Memory B cell (primary cell): Measurements from ENCODE around the gene PLD6.
"Not testable (repeated sequence)": the region's sequence is repeated elsewhere in the genome, so short reads cannot be mapped to it uniquely, and the experiment has no call there.

Experiments used
- ATAC-seq: fragments of 150-1000 bp; cut with Tn5 transposase; 2 replicates; pipeline ENCODE4 v1.10.0; 2021; ENCODE audit warnings: low read depth, mild to moderate bottlenecking, moderate library complexity
- DNase-seq, 2 donors: peaks; one replicate each; pipeline ENCODE4 v3.0.0; 2022; ENCODE audit warnings: low spot score in 2 of 2
- H3K27ac Mint-ChIP-seq: one replicate; pipeline ENCODE4 v1.8.0; 2022; ENCODE audit warnings: mild to moderate bottlenecking, moderate library complexity, mixed read lengths
- H3K27me3 Mint-ChIP-seq: one replicate; pipeline ENCODE4 v1.8.0; 2022; ENCODE audit warnings: mixed read lengths
- H3K36me3 Mint-ChIP-seq: one replicate; pipeline ENCODE4 v1.8.0; 2022; ENCODE audit warnings: mild to moderate bottlenecking, mixed read lengths
- H3K4me1 Mint-ChIP-seq: one replicate; pipeline ENCODE4 v1.8.0; 2022; ENCODE audit warnings: mixed read lengths
- H3K4me3 Mint-ChIP-seq: one replicate; pipeline ENCODE4 v1.8.0; 2022; ENCODE audit warnings: mild to moderate bottlenecking, moderate library complexity, mixed read lengths
- H3K9me3 Mint-ChIP-seq: one replicate; pipeline ENCODE4 v1.8.0; 2022; ENCODE audit warnings: mixed read lengths

PLD6 gene

GRCh38 chr17:17169396-17169795 is 36.7 kb downstream of the PLD6 start:
- no peak overlapping the region for H3K4me3 Mint-ChIP-seq

GRCh38 chr17:17168401-17168800 is 37.7 kb downstream of the PLD6 start:
- peak overlapping the region; percentile 35 for H3K27ac Mint-ChIP-seq
- no peak for DNase-seq

More at GRCh38 chr17:17169396-17169795, 36.7 kb downstream of the PLD6 start:
- no peak for ATAC-seq
- Mint-ChIP-seq H3K4me1 (peaks cover 5% of the 10 kb centered on the region), H3K27me3 (no peaks in the 10 kb centered on the region), H3K27ac (no peak overlapping the region), H3K9me3 (no peaks in the 10 kb centered on the region), H3K36me3 (peaks cover 27% of the 10 kb centered on the region)
- no peak for DNase-seq

GRCh38 chr17:17167986-17168385 is 38.1 kb downstream of the PLD6 start:
- DNase-seq: no peak
- Mint-ChIP-seq H3K36me3 (peaks cover 36% of the 10 kb centered on the region), H3K4me1 (peaks cover 5% of the 10 kb centered on the region), H3K4me3 (no peak overlapping the region), H3K9me3 (no peaks in the 10 kb centered on the region), H3K27ac (peak overlapping the region; percentile 35), H3K27me3 (no peaks in the 10 kb centered on the region)
- no peak for ATAC-seq

More at GRCh38 chr17:17168401-17168800, 37.7 kb downstream of the PLD6 start:
- Mint-ChIP-seq H3K4me3 (no peak overlapping the region), H3K4me1 (peaks cover 5% of the 10 kb centered on the region), H3K9me3 (no peaks in the 10 kb centered on the region), H3K36me3 (peaks cover 32% of the 10 kb centered on the region), H3K27me3 (no peaks in the 10 kb centered on the region)
- no peak for ATAC-seq

GRCh38 chr17:17167356-17167755 is 38.8 kb downstream of the PLD6 start:
- no peaks in the 10 kb centered on the region for H3K9me3 Mint-ChIP-seq
- peaks cover 35% of the 10 kb centered on the region for H3K36me3 Mint-ChIP-seq
- peaks cover 3% of the 10 kb centered on the region for H3K4me1 Mint-ChIP-seq
- no peak for DNase-seq
- no peak overlapping the region for H3K4me3 Mint-ChIP-seq
- H3K27me3 Mint-ChIP-seq: no peaks in the 10 kb centered on the region
- no peak overlapping the region for H3K27ac Mint-ChIP-seq
- ATAC-seq: no peak

GRCh38 chr17:17166446-17166845 is 39.7 kb downstream of the PLD6 start:
- no peak for DNase-seq
- Mint-ChIP-seq H3K36me3 (peaks cover 36% of the 10 kb centered on the region), H3K4me3 (no peak overlapping the region), H3K27me3 (no peaks in the 10 kb centered on the region), H3K9me3 (no peaks in the 10 kb centered on the region), H3K4me1 (peaks cover 3% of the 10 kb centered on the region), H3K27ac (no peak overlapping the region)
- ATAC-seq: no peak

- H3K4me3 Mint-ChIP-seq: no peak overlapping the region
- ATAC-seq: no peak
These were observed 40.3 kb downstream of the PLD6 start for GRCh38 chr17:17165666-17166308.

GRCh38 chr17:17164676-17165075 is 41.5 kb downstream of the PLD6 start:
- Mint-ChIP-seq H3K4me1 (peaks cover 3% of the 10 kb centered on the region), H3K36me3 (peaks cover 37% of the 10 kb centered on the region), H3K4me3 (no peak overlapping the region), H3K27me3 (no peaks in the 10 kb centered on the region), H3K9me3 (no peaks in the 10 kb centered on the region), H3K27ac (peak overlapping the region; percentile 7)
- ATAC-seq (no peak), DNase-seq (no peak)

More at GRCh38 chr17:17165666-17166308, 40.3 kb downstream of the PLD6 start:
- no peaks in the 10 kb centered on the region for H3K9me3 Mint-ChIP-seq
- peaks cover 3% of the 10 kb centered on the region for H3K4me1 Mint-ChIP-seq
- no peak for DNase-seq
- H3K27me3 Mint-ChIP-seq: no peaks in the 10 kb centered on the region
- peaks cover 36% of the 10 kb centered on the region for H3K36me3 Mint-ChIP-seq
- H3K27ac Mint-ChIP-seq: no peak overlapping the region

- Mint-ChIP-seq H3K36me3 (peaks cover 41% of the 10 kb centered on the region), H3K9me3 (no peaks in the 10 kb centered on the region), H3K4me1 (peaks cover 3% of the 10 kb centered on the region), H3K4me3 (no peak overlapping the region), H3K27me3 (no peaks in the 10 kb centered on the region), H3K27ac (no peak overlapping the region)
- ATAC-seq (no peak), DNase-seq (no peak)
These were observed 42.0 kb downstream of the PLD6 start for GRCh38 chr17:17164156-17164555.

- no peak overlapping the region for H3K27ac Mint-ChIP-seq
- H3K9me3 Mint-ChIP-seq: no peaks in the 10 kb centered on the region
- DNase-seq: no peak
- no peaks in the 10 kb centered on the region for H3K27me3 Mint-ChIP-seq
- no peaks in the 10 kb centered on the region for H3K4me1 Mint-ChIP-seq
- H3K4me3 Mint-ChIP-seq: no peak overlapping the region
- H3K36me3 Mint-ChIP-seq: peaks cover 37% of the 10 kb centered on the region
- ATAC-seq: no peak
These were observed 44.4 kb downstream of the PLD6 start for GRCh38 chr17:17161759-17162158.

- ATAC-seq (no peak), DNase-seq (no peak)
- Mint-ChIP-seq H3K27ac (no peak overlapping the region), H3K4me1 (no peaks in the 10 kb centered on the region), H3K9me3 (no peaks in the 10 kb centered on the region), H3K4me3 (no peak overlapping the region), H3K27me3 (no peaks in the 10 kb centered on the region), H3K36me3 (peaks cover 37% of the 10 kb centered on the region)
These were observed 45.0 kb downstream of the PLD6 start for GRCh38 chr17:17161121-17161520.

GRCh38 chr17:17159571-17159970 is 46.6 kb downstream of the PLD6 start:
- H3K4me3 Mint-ChIP-seq: no peak overlapping the region
- H3K27ac Mint-ChIP-seq: no peak overlapping the region
- no peak for DNase-seq
- no peaks in the 10 kb centered on the region for H3K4me1 Mint-ChIP-seq
- peaks cover 35% of the 10 kb centered on the region for H3K36me3 Mint-ChIP-seq
- ATAC-seq: no peak
- H3K27me3 Mint-ChIP-seq: no peaks in the 10 kb centered on the region
- no peaks in the 10 kb centered on the region for H3K9me3 Mint-ChIP-seq

GRCh38 chr17:17158506-17158905 is 47.6 kb downstream of the PLD6 start:
- H3K9me3 Mint-ChIP-seq: not testable (repeated sequence)
- peaks cover 36% of the 10 kb centered on the region for H3K36me3 Mint-ChIP-seq

GRCh38 chr17:17157041-17157440 is 49.1 kb downstream of the PLD6 start:
- Mint-ChIP-seq H3K9me3 (no peaks in the 10 kb centered on the region), H3K27ac (peak overlapping the region; percentile 64), H3K36me3 (peaks cover 38% of the 10 kb centered on the region), H3K4me1 (no peaks in the 10 kb centered on the region), H3K27me3 (no peaks in the 10 kb centered on the region), H3K4me3 (no peak overlapping the region)
- no peak for DNase-seq
- ATAC-seq: no peak

More at GRCh38 chr17:17158506-17158905, 47.6 kb downstream of the PLD6 start:
- not testable (repeated sequence) for H3K4me3 Mint-ChIP-seq, ATAC-seq, DNase-seq, H3K27ac Mint-ChIP-seq, H3K4me1 Mint-ChIP-seq, H3K27me3 Mint-ChIP-seq

- Mint-ChIP-seq H3K4me3 (no peak overlapping the region), H3K27me3 (no peaks in the 10 kb centered on the region), H3K4me1 (no peaks in the 10 kb centered on the region), H3K36me3 (peaks cover 37% of the 10 kb centered on the region), H3K9me3 (no peaks in the 10 kb centered on the region), H3K27ac (peak overlapping the region; percentile 64)
- no peak for DNase-seq
- ATAC-seq: no peak
These were observed 49.6 kb downstream of the PLD6 start for GRCh38 chr17:17156511-17156910.

GRCh38 chr17:17156107-17156506 is 50.0 kb downstream of the PLD6 start:
- no peaks in the 10 kb centered on the region for H3K4me1 Mint-ChIP-seq
- H3K27ac Mint-ChIP-seq: no peak overlapping the region
- no peaks in the 10 kb centered on the region for H3K27me3 Mint-ChIP-seq
- H3K4me3 Mint-ChIP-seq: no peak overlapping the region
- DNase-seq (no peak), ATAC-seq (no peak)
- H3K9me3 Mint-ChIP-seq: no peaks in the 10 kb centered on the region
- peaks cover 39% of the 10 kb centered on the region for H3K36me3 Mint-ChIP-seq
